Neural cell (in vitro differentiated cells): ENCODE measurements around the gene TRIM45.
A peak's percentile ranks its signal among the peaks of the same experiment; 100 is the strongest.

ENCODE experiments used
- EP300 ChIP-seq: fragments of 450-650 bp; conservative IDR thresholded peaks from 2 replicates; pipeline ENCODE4 v1.6.1; 2014; ENCODE audit warnings: antibody characterized with exemption, mild to moderate bottlenecking, moderate library complexity; ENCODE audit not compliant: poor library complexity, severe bottlenecking
- EZH2 ChIP-seq: fragments of 200-600, 300-800 bp; shearing (Covaris generic), sonication (generic); IDR thresholded peaks from 2 replicates; pipeline ENCODE4 v1.6.1; 2014; ENCODE audit warnings: antibody characterized with exemption, low read length, borderline replicate concordance, mild to moderate bottlenecking; ENCODE audit not compliant: insufficient read depth, poor library complexity, severe bottlenecking
- POLR2AphosphoS5 ChIP-seq: IDR thresholded peaks from 2 replicates; pipeline ENCODE4 v1.6.1; 2012
- RAD21 ChIP-seq: fragments of 450-650 bp; conservative IDR thresholded peaks from 2 replicates; pipeline ENCODE4 v1.6.1; 2014; ENCODE audit warnings: antibody characterized with exemption, mild to moderate bottlenecking, moderate library complexity
- SMC3 ChIP-seq: fragments of 450-650 bp; conservative IDR thresholded peaks from 2 replicates; pipeline ENCODE4 v1.6.1; 2014; ENCODE audit warnings: antibody characterized with exemption, mild to moderate bottlenecking, moderate library complexity; ENCODE audit not compliant: poor library complexity
- TAF1 ChIP-seq: IDR thresholded peaks from 2 replicates; pipeline ENCODE4 v1.6.1; 2012; ENCODE audit warnings: low read depth
- TF ChIP-seq, protein P1 (sequence below): fragments of 450-650 bp; IDR thresholded peaks from 2 replicates; pipeline ENCODE4 v1.5.1; 2014; ENCODE audit warnings: antibody characterized with exemption, mild to moderate bottlenecking, moderate library complexity; ENCODE audit not compliant: poor library complexity, severe bottlenecking
- TF ChIP-seq, protein P2 (sequence below): IDR thresholded peaks from 2 replicates; pipeline ENCODE4 v1.6.1; 2012; ENCODE audit warnings: borderline replicate concordance

GRCh38 chr1:117128323-117129079 lies 7.0 kb upstream of the TRIM45 start:
- TF ChIP-seq TAF1 (no peak), EZH2 (no peak), RAD21 (peak; percentile 76), EP300 (no peak), POLR2AphosphoS5 (no peak), SMC3 (peak; percentile 79)
- TF ChIP-seq, protein P1, sequence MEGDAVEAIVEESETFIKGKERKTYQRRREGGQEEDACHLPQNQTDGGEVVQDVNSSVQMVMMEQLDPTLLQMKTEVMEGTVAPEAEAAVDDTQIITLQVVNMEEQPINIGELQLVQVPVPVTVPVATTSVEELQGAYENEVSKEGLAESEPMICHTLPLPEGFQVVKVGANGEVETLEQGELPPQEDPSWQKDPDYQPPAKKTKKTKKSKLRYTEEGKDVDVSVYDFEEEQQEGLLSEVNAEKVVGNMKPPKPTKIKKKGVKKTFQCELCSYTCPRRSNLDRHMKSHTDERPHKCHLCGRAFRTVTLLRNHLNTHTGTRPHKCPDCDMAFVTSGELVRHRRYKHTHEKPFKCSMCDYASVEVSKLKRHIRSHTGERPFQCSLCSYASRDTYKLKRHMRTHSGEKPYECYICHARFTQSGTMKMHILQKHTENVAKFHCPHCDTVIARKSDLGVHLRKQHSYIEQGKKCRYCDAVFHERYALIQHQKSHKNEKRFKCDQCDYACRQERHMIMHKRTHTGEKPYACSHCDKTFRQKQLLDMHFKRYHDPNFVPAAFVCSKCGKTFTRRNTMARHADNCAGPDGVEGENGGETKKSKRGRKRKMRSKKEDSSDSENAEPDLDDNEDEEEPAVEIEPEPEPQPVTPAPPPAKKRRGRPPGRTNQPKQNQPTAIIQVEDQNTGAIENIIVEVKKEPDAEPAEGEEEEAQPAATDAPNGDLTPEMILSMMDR, result peak; percentile 79
- TF ChIP-seq, protein P2, sequence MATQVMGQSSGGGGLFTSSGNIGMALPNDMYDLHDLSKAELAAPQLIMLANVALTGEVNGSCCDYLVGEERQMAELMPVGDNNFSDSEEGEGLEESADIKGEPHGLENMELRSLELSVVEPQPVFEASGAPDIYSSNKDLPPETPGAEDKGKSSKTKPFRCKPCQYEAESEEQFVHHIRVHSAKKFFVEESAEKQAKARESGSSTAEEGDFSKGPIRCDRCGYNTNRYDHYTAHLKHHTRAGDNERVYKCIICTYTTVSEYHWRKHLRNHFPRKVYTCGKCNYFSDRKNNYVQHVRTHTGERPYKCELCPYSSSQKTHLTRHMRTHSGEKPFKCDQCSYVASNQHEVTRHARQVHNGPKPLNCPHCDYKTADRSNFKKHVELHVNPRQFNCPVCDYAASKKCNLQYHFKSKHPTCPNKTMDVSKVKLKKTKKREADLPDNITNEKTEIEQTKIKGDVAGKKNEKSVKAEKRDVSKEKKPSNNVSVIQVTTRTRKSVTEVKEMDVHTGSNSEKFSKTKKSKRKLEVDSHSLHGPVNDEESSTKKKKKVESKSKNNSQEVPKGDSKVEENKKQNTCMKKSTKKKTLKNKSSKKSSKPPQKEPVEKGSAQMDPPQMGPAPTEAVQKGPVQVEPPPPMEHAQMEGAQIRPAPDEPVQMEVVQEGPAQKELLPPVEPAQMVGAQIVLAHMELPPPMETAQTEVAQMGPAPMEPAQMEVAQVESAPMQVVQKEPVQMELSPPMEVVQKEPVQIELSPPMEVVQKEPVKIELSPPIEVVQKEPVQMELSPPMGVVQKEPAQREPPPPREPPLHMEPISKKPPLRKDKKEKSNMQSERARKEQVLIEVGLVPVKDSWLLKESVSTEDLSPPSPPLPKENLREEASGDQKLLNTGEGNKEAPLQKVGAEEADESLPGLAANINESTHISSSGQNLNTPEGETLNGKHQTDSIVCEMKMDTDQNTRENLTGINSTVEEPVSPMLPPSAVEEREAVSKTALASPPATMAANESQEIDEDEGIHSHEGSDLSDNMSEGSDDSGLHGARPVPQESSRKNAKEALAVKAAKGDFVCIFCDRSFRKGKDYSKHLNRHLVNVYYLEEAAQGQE, result no peak
